Activated T-cell treated with anti-CD3 and anti-CD28 coated beads for 48 hours (primary cell): ENCODE results near the gene PLCL2.
A peak's percentile ranks its signal among the peaks of the same experiment; 100 is the strongest.

Source experiments
- DNase-seq: peaks from one replicate; pipeline ENCODE4 v3.0.0-alpha.2; 2020; ENCODE audit warnings: low read depth

The PLCL2 gene

GRCh38 chr3:16884748-16885592, at the start of gene PLCL2:
TSS of gene PLCL2 (plus strand) at chr3:16884955. CDS start at chr3:16885040, 85 bp downstream.
- peak; percentile 48 for DNase-seq

DNA sequence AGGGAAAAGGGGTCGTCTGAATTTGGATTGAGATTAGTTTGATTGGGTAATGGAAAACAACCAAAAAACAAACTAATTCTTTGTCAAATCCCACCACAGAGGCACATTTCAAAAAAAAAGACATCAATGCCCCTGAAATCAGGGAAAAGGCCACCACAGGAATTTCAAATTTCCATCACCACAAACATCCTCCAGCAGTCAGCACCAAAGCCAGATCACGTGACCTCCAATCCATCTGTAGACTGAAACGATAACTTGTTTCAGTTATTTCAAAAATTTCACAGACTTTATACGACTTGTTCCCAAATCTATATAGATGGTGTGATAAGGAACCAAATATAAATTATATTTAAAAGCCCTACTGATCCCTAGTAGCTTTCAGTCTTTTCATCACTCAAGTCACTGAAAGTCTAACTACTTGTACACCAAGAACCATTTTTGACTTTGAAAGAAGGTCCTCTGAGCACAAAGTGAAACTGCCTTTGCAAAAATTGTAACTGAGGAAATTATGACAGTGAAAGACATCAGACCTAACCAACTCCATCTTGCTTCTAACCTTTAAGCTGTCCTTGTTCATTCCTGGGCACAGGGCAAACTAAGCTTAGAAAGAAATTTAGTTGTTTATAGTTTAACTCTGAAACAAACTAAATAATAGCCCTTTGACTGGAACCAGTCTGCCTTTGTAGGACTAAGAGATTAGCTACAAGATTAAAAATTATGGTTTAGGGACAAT, 48.1 kb upstream of the PLCL2 start:
- DNase-seq: no peak

DNA sequence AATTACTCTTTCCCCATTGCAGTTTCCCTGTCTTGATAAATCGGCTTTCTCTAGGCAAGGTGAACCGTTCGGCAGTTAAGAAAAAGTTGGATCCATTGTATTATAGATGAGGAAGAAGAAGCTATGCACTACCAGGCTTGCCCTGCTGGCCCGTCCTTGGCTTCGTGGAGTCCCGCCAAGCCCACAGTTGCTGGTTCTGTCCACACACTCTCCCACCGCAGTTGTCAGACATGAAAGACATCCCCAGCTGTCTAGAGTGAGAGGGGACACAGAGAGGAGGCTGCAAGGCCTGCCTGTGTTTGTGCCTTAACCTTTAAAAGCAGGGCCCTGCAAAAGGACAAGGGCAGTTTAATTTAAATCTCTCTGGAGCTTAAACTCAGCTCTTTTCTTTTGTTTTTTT, 47.2 kb upstream of the PLCL2 start:
- no peak for DNase-seq

DNA sequence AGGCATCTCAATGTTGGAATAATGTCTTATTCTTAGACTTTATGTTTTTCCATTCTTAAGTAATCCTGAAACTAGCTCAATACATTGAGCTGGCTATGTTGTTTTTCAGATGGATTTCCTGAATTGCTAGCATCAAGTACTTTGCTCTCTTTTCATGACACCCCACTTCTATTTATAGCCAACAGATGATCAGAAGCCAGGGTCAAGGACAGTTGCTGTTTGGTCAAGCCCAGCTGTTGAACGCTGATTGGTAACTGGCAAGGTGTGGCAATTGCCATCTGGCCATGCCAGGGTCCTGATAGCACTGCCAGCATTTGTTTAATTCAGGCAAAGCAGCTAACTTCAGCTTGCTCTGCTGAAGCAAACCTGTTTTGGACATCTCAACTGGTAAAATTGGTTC, 46.2 kb upstream of the PLCL2 start:
- no peak for DNase-seq

DNA sequence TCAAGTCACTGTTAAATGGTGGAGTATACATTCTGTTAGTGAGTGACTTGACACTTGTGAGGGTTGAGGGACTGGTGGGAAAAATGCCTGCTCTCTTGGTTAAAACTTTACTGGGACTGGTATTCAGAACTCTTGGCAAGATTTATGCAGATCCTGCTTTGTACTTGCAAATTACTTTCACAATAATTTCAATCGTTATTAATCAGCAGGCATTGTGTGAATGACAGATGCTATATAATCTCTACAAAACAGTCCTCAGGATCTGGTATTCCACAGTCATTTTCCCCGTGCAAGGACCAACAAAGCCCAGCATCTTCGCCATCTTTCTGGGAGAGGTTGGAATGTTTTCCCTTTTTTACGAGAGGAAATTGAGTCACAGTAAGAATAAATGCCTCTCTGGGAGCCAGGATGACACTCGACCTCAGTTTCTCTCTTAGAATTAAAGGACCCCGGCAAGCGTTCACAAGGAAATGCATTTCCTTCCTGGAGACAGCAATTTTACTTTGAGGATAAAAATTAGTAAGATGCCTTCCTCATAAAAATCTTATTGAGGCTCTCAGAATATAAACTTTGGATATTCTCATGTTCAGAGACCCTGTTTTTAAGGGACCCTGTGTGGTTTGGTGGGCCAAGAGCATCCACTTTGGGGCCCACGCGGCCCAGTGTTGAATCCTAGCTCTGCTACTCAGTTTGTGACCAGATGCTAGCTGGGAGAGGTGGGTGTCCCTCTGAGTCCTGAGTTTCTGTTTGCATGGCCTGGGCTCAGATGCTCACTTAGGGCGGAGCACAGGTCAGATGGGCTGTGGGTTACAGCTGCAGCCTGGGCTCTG, 45.3 kb upstream of the PLCL2 start:
- no peak for DNase-seq

GRCh38 chr3:16840101-16840424, 44.7 kb upstream of the PLCL2 start:
- no peak for DNase-seq

DNA sequence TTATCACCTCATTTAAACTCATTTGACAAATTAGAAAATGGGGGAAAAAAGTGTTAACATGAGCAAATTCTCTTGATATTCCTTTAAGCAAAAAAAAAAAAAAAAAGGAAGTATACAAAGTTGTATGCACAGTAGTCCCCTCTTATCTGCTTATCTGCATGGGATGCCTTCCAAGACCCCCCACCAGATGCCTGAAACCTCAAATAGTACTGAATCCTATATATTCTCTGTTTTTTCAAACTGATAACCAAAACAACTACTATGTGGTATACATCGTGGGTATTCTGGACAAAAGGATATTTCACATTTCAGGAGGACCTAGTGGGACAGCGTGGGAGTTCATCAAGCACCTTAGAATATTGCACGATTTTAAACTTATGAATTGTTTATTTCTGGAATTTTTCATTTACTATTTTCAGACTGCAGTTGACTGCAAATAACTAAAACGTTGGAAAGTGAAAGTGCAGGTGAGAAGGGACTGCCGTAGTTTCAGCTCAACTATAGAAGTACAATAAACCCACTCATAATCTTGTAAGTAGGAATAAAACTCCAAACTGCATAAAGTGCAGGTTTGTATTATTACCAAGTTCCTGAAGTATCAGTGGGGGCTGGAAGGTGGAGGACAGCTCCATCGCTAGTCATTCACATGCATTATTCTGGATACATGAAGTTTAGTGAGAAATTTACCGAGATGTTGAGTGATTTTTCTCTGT, 43.6 kb upstream of the PLCL2 start:
- DNase-seq: no peak

GRCh38 chr3:16841904-16842271, 42.9 kb upstream of the PLCL2 start:
- peak; percentile 21 for DNase-seq

GRCh38 chr3:16842272-16843270, 42.2 kb upstream of the PLCL2 start:
- DNase-seq: peak; percentile 49

- no peak for DNase-seq
These were observed 40.5 kb upstream of the PLCL2 start for GRCh38 chr3:16844222-16844621.

DNA sequence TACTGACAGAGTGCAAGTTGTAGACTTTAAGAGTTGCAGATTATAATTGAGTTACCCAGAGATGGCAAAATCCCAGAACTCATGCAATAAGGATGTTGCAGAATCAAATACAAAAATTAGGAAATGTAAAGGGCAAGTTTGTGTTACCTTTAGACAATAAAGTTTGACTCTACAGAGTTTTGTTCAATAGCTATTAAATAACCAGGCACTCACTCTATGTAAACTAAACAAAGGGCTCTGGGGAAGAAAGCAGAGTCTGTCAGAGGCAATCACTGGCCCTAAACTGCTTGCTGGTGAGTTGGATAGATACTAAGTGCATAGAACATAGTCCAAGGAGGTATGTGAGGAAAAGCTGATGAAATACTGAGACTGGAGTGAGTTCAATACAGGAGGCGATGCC, 40.0 kb upstream of the PLCL2 start:
- no peak for DNase-seq

DNA sequence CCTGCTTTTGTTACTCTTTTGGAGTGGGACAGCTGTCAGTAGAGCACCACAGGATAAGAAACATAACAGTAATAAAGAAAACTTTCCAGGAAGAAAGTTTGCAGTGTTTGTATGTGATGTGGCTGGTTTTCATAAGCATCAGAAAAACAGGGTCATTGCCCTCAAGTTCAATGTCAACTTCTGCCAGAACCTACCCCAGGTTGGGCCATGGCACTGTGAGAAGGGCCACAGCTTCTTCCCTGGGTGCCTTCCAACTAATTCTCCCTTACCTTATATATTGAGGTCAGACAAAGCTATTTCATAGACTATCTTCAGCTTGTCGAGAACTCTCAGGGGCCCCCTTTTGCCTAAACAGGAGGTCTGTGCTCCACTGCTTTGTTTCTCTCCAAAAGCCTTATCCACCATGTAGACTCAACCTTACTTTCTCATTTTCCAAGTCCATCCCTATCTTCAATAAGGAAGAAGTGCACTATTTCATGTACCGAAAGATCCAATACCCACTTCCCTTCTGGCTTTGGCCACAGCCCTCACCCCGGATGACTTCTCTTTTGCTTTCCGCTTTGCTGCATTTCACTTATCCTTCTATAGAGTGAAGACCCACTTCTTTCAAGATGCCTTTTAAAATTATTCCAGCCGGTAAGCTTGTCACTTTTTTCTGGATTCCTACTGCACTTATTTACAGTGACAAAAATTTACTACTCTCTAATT, 38.2 kb upstream of the PLCL2 start:
- DNase-seq: no peak

GRCh38 chr3:16848007-16848406, 36.7 kb upstream of the PLCL2 start:
- no peak for DNase-seq

GRCh38 chr3:16849229-16849628, 35.5 kb upstream of the PLCL2 start:
- no peak for DNase-seq

- DNase-seq: no peak
These were observed 35.0 kb upstream of the PLCL2 start for GRCh38 chr3:16849795-16850194.

- DNase-seq: no peak
These were observed 29.3 kb upstream of the PLCL2 start for GRCh38 chr3:16855497-16855896.

DNA sequence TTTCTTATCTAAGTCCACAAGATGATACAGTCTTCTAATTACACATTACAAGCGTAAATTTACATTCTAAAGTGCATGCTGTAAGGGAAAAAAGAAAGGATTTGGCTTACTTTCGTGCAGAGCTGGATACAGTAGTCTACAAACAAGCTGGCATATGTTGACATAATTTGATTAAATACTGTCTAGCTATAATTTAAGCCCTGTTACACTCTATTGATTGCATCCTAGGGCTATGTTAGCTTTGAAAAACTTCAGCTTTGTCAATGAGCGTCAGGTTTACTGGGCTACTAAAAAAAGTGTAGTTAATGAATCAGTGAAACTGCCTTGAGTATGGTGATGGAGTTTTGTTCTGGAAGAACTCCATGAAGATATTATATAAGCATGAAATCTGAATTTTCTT, 24.5 kb upstream of the PLCL2 start:
- DNase-seq: no peak

- DNase-seq: no peak
These were observed 23.3 kb upstream of the PLCL2 start for GRCh38 chr3:16861432-16861831.

GRCh38 chr3:16864610-16865313, 20.0 kb upstream of the PLCL2 start:
- no peak for DNase-seq

DNA sequence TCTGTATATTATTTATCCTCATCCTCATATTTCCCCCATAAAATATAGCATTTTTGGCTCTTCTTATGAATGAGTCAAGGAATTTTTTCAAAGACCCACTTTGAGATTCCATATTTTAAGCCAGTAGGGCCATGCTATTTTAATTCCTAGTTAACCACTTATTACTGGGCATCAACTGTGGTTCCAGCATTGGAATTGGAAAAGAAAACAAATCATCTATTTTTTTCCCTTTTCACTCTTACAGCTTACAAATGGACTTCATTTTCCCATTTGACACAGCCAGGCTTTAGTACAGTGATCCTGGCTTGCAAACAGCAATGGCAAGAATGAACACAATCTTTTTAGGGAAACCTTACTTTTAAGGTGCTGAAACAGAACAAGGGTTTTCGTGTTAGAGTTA, 19.4 kb upstream of the PLCL2 start:
- DNase-seq: no peak
